ENCODE measurements around the gene MUSTN1.
A peak's percentile ranks its signal among the peaks of the same experiment; 100 is the strongest.

DNA sequence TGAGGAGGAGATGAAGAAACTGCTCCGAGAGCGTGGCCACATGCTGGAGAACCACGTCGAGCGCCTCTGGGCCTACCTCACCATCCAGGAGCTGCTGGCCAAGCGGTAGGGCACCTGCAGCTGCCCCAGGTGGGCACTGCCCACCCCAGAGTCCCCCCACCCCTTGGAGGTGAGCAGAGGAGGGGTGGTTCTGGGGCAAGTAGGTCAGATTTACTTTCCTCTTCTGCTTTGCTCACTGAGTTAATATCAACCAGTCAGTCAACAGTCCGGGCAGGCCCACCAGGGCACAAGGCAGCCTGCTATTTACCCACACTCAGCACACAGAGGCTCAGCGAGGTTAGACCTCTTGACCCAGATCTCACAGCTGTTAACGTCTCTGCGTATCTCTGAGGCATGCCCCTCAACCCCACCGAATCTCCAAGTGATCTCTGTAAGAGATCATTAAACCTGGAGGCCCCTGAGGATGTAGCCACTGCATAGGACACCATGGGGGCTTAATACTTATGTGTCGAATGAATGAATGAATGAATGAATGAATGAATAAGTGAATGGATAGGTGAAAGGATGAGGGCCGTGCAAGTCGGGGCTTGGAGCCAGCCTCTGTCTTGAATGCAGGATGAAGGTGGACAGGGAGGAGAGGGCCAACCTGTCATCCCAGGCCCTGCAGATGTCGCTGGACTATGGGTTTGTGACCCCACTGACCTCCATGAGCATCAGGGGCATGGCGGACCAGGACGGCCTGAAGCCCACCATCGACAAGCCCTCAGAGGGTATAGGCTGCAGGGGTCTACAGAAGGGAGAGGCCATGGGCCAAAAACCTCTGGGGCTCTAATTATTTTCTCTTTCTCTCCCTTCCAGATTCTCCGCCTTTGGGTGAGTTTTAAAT, 48.2 kb downstream of the MUSTN1 start:
- no peak for TF ChIP-seq ZNF558 (CRISPR knock-in tag; IDR thresholded peaks at IDR 0.05; ENCODE audit: borderline replicate concordance)
- no peak for TF ChIP-seq MYC (CRISPR knock-in tag; IDR thresholded peaks at IDR 0.05; ENCODE audit: borderline replicate concordance)
- TF ChIP-seq, protein P1, sequence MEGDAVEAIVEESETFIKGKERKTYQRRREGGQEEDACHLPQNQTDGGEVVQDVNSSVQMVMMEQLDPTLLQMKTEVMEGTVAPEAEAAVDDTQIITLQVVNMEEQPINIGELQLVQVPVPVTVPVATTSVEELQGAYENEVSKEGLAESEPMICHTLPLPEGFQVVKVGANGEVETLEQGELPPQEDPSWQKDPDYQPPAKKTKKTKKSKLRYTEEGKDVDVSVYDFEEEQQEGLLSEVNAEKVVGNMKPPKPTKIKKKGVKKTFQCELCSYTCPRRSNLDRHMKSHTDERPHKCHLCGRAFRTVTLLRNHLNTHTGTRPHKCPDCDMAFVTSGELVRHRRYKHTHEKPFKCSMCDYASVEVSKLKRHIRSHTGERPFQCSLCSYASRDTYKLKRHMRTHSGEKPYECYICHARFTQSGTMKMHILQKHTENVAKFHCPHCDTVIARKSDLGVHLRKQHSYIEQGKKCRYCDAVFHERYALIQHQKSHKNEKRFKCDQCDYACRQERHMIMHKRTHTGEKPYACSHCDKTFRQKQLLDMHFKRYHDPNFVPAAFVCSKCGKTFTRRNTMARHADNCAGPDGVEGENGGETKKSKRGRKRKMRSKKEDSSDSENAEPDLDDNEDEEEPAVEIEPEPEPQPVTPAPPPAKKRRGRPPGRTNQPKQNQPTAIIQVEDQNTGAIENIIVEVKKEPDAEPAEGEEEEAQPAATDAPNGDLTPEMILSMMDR (CRISPR knock-in tag; IDR thresholded peaks at IDR 0.05), result no peak
- TF ChIP-seq, protein P2, sequence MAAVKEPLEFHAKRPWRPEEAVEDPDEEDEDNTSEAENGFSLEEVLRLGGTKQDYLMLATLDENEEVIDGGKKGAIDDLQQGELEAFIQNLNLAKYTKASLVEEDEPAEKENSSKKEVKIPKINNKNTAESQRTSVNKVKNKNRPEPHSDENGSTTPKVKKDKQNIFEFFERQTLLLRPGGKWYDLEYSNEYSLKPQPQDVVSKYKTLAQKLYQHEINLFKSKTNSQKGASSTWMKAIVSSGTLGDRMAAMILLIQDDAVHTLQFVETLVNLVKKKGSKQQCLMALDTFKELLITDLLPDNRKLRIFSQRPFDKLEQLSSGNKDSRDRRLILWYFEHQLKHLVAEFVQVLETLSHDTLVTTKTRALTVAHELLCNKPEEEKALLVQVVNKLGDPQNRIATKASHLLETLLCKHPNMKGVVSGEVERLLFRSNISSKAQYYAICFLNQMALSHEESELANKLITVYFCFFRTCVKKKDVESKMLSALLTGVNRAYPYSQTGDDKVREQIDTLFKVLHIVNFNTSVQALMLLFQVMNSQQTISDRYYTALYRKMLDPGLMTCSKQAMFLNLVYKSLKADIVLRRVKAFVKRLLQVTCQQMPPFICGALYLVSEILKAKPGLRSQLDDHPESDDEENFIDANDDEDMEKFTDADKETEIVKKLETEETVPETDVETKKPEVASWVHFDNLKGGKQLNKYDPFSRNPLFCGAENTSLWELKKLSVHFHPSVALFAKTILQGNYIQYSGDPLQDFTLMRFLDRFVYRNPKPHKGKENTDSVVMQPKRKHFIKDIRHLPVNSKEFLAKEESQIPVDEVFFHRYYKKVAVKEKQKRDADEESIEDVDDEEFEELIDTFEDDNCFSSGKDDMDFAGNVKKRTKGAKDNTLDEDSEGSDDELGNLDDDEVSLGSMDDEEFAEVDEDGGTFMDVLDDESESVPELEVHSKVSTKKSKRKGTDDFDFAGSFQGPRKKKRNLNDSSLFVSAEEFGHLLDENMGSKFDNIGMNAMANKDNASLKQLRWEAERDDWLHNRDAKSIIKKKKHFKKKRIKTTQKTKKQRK (IDR thresholded peaks at IDR 0.05; ENCODE audit: low read length), result no peak
- TF ChIP-seq, protein P3, sequence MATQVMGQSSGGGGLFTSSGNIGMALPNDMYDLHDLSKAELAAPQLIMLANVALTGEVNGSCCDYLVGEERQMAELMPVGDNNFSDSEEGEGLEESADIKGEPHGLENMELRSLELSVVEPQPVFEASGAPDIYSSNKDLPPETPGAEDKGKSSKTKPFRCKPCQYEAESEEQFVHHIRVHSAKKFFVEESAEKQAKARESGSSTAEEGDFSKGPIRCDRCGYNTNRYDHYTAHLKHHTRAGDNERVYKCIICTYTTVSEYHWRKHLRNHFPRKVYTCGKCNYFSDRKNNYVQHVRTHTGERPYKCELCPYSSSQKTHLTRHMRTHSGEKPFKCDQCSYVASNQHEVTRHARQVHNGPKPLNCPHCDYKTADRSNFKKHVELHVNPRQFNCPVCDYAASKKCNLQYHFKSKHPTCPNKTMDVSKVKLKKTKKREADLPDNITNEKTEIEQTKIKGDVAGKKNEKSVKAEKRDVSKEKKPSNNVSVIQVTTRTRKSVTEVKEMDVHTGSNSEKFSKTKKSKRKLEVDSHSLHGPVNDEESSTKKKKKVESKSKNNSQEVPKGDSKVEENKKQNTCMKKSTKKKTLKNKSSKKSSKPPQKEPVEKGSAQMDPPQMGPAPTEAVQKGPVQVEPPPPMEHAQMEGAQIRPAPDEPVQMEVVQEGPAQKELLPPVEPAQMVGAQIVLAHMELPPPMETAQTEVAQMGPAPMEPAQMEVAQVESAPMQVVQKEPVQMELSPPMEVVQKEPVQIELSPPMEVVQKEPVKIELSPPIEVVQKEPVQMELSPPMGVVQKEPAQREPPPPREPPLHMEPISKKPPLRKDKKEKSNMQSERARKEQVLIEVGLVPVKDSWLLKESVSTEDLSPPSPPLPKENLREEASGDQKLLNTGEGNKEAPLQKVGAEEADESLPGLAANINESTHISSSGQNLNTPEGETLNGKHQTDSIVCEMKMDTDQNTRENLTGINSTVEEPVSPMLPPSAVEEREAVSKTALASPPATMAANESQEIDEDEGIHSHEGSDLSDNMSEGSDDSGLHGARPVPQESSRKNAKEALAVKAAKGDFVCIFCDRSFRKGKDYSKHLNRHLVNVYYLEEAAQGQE (IDR thresholded peaks at IDR 0.05; ENCODE audit: borderline replicate concordance in 1 of 2, low read depth in 1 of 2, low read length in 2 of 2), result 0 out of 4 replicates have a peak, but pooled peaks of 1 of the 2 experiments have one; percentile 9
- TF ChIP-seq ZNF619 (CRISPR knock-in tag; IDR thresholded peaks at IDR 0.05), result no peak
- TF ChIP-seq, protein P4, sequence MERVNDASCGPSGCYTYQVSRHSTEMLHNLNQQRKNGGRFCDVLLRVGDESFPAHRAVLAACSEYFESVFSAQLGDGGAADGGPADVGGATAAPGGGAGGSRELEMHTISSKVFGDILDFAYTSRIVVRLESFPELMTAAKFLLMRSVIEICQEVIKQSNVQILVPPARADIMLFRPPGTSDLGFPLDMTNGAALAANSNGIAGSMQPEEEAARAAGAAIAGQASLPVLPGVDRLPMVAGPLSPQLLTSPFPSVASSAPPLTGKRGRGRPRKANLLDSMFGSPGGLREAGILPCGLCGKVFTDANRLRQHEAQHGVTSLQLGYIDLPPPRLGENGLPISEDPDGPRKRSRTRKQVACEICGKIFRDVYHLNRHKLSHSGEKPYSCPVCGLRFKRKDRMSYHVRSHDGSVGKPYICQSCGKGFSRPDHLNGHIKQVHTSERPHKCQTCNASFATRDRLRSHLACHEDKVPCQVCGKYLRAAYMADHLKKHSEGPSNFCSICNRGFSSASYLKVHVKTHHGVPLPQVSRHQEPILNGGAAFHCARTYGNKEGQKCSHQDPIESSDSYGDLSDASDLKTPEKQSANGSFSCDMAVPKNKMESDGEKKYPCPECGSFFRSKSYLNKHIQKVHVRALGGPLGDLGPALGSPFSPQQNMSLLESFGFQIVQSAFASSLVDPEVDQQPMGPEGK (CRISPR knock-in tag; IDR thresholded peaks at IDR 0.05), result peak; percentile 39; the same call in 1 of the 2 replicates
- TF ChIP-seq ZNF552 (CRISPR knock-in tag; IDR thresholded peaks at IDR 0.05; ENCODE audit: borderline replicate concordance), result no peak
- TF ChIP-seq SP1 (IDR thresholded peaks at IDR 0.05), result no peak
- TF ChIP-seq SP1 (CRISPR knock-in tag; IDR thresholded peaks at IDR 0.05), result no peak
- TF ChIP-seq NCOA1 (CRISPR knock-in tag; IDR thresholded peaks at IDR 0.05), result no peak
- TF ChIP-seq RAD51 (IDR thresholded peaks at IDR 0.05; ENCODE audit: borderline replicate concordance), result no peak
- TF ChIP-seq JUNB (CRISPR knock-in tag; IDR thresholded peaks at IDR 0.05; ENCODE audit: borderline replicate concordance), result no peak
- no peak for TF ChIP-seq TRIM24 (CRISPR knock-in tag; IDR thresholded peaks at IDR 0.05)
